ENCODE measurements around the gene OR6C74.

GRCh38 chr12:55220725-55221124 is 23.7 kb upstream of the OR6C74 start, which contains the start of gene OR10A7:
- TF ChIP-seq REST (IDR thresholded peaks at IDR 0.05; ENCODE audit: insufficient read depth in 1 of 2, low read depth in 2 of 2, low read length in 2 of 2) (no peak), POLR2AphosphoS5 (IDR thresholded peaks at IDR 0.05; ENCODE audit: low read depth, low read length) (no peak), SIN3A (IDR thresholded peaks at IDR 0.05; ENCODE audit: borderline replicate concordance, insufficient read depth, low read length) (no peak)

Measured in PFSK-1 (cell line).